Ectodermal cell (in vitro differentiated cells): ENCODE results near the gene LILRA6.
"Not testable (repeated sequence)": the region's sequence is repeated elsewhere in the genome, so short reads cannot be mapped to it uniquely, and the experiment has no call there.

ENCODE experiments used
- H3K27ac ChIP-seq: 2 replicates; pipeline ENCODE4 v1.7.0; 2013; ENCODE audit warnings: mild to moderate bottlenecking, low read depth, low read length; ENCODE audit not compliant: insufficient read depth, poor library complexity, severe bottlenecking
- H3K27me3 ChIP-seq: 2 replicates; pipeline ENCODE4 v1.7.0; 2013; ENCODE audit warnings: mild to moderate bottlenecking, low read length; ENCODE audit not compliant: insufficient read depth, control insufficient read depth, poor library complexity, severe bottlenecking
- H3K36me3 ChIP-seq: one replicate; pipeline ENCODE4 v1.7.0; 2013; ENCODE audit warnings: low read length; ENCODE audit not compliant: control insufficient read depth, insufficient read depth
- H3K4me1 ChIP-seq: one replicate; pipeline ENCODE4 v1.7.0; 2013; ENCODE audit warnings: low read length; ENCODE audit not compliant: control insufficient read depth, insufficient read depth
- H3K4me3 ChIP-seq: 2 replicates; pipeline ENCODE4 v1.7.0; 2013; ENCODE audit warnings: low read depth, low read length, control low read depth; ENCODE audit not compliant: insufficient read depth
- H3K9me3 ChIP-seq: 2 replicates; pipeline ENCODE4 v1.7.0; 2013; ENCODE audit warnings: mild to moderate bottlenecking, low read length, moderate library complexity; ENCODE audit not compliant: control insufficient read depth
- WGBS, 2 experiments: methylation state at CpG; one replicate each; pipeline ENCODE4 v1.1.7; 2013; ENCODE audit warnings: missing lambda C conversion rate in 2 of 2; 5-methylcytosine and 5-hydroxymethylcytosine counted together

Gene LILRA6

GRCh38 chr19:54231077-54231931 is 11.3 kb downstream of the LILRA6 start:
- Histone ChIP-seq H3K9me3 (no peaks in the 10 kb centered on the region), H3K27me3 (peaks cover 9% of the 10 kb centered on the region), H3K4me1 (no peaks in the 10 kb centered on the region), H3K27ac (no peak overlapping the region), H3K36me3 (no peaks in the 10 kb centered on the region), H3K4me3 (no peak overlapping the region)
- 25% methylated on average over 19 of the region's 21 CpGs for WGBS, 2 experiments

GRCh38 chr19:54230031-54230430 is 12.6 kb downstream of the LILRA6 start:
- Histone ChIP-seq H3K4me1 (no peaks in the 10 kb centered on the region), H3K27me3 (peaks cover 9% of the 10 kb centered on the region), H3K27ac (no peak overlapping the region), H3K36me3 (no peaks in the 10 kb centered on the region), H3K9me3 (no peaks in the 10 kb centered on the region), H3K4me3 (no peak overlapping the region)
- WGBS, 2 experiments: 87 to 91% methylated on average over 7 of the region's 7 CpGs

GRCh38 chr19:54229146-54229545 is 13.4 kb downstream of the LILRA6 start:
- WGBS, 2 experiments: 91 to 92% methylated on average over 8 of the region's 8 CpGs

GRCh38 chr19:54224619-54225018 is 18.0 kb downstream of the LILRA6 start:
- WGBS, 2 experiments: 84 to 89% methylated on average over 10 of the region's 10 CpGs
- H3K9me3 ChIP-seq, H3K27me3 ChIP-seq, H3K36me3 ChIP-seq, H3K4me1 ChIP-seq, H3K27ac ChIP-seq, H3K4me3 ChIP-seq: not testable (repeated sequence)

More at GRCh38 chr19:54229146-54229545, 13.4 kb downstream of the LILRA6 start:
- Histone ChIP-seq H3K9me3 (no peaks in the 10 kb centered on the region), H3K4me1 (no peaks in the 10 kb centered on the region), H3K27me3 (peaks cover 9% of the 10 kb centered on the region), H3K4me3 (no peak overlapping the region), H3K27ac (no peak overlapping the region), H3K36me3 (no peaks in the 10 kb centered on the region)

GRCh38 chr19:54223937-54224281 is 18.7 kb downstream of the LILRA6 start:
- not testable (repeated sequence) for H3K4me3 ChIP-seq, H3K27ac ChIP-seq, H3K27me3 ChIP-seq, H3K4me1 ChIP-seq, H3K9me3 ChIP-seq, H3K36me3 ChIP-seq
- WGBS, 2 experiments: 77 to 83% methylated on average over 5 of the region's 5 CpGs

- not testable (repeated sequence) for H3K4me3 ChIP-seq, H3K36me3 ChIP-seq, H3K9me3 ChIP-seq, H3K27ac ChIP-seq, H3K27me3 ChIP-seq, H3K4me1 ChIP-seq
- 74 to 82% methylated on average over 14 of the region's 14 CpGs for WGBS, 2 experiments
Measured at GRCh38 chr19:54223277-54223936, 19.2 kb downstream of the LILRA6 start.

GRCh38 chr19:54222474-54223276 is 19.9 kb downstream of the LILRA6 start, which contains the start of gene LILRB3:
Gene LILRB3 (minus strand): TSS chr19:54223007. CDS start chr19:54222976, 31 bp downstream.
- not testable (repeated sequence) for H3K27ac ChIP-seq, H3K4me1 ChIP-seq, H3K27me3 ChIP-seq, H3K9me3 ChIP-seq, H3K36me3 ChIP-seq, H3K4me3 ChIP-seq
- WGBS, 2 experiments: 83 to 87% methylated on average over 14 to 15 of the region's 16 CpGs

- not testable (repeated sequence) for H3K9me3 ChIP-seq, H3K4me1 ChIP-seq, H3K4me3 ChIP-seq, H3K27me3 ChIP-seq, H3K36me3 ChIP-seq, H3K27ac ChIP-seq
- 100% methylated on average over 2 of the region's 7 CpGs; no CpG with 5 or more reads in 1 of the 2 experiments for WGBS, 2 experiments
Measured at GRCh38 chr19:54221947-54222346, 20.6 kb downstream of the LILRA6 start.

GRCh38 chr19:54219702-54220101 is 22.9 kb downstream of the LILRA6 start:
- H3K9me3 ChIP-seq, H3K27me3 ChIP-seq, H3K4me1 ChIP-seq, H3K36me3 ChIP-seq, H3K27ac ChIP-seq, H3K4me3 ChIP-seq: not testable (repeated sequence)
- 88 to 96% methylated on average over 4 to 5 of the region's 5 CpGs for WGBS, 2 experiments
